GM10847 (cell line): ENCODE results near the gene RPTOR.

Source experiments
- POLR2A ChIP-seq: IDR thresholded peaks from 2 replicates; pipeline ENCODE4 v1.6.1; 2011; ENCODE audit not compliant: insufficient read length; ENCODE audit errors: extremely low read depth

Gene RPTOR

GRCh38 chr17:80893604-80894438, 349.2 kb downstream of the RPTOR start:
- no peak for TF ChIP-seq POLR2A

GRCh38 chr17:80894439-80894721, 349.7 kb downstream of the RPTOR start:
- TF ChIP-seq POLR2A: no peak

- TF ChIP-seq POLR2A: no peak
Observed at GRCh38 chr17:80894726-80895125, 350.1 kb downstream of the RPTOR start.

GRCh38 chr17:80895366-80895765, 350.7 kb downstream of the RPTOR start:
- TF ChIP-seq POLR2A: no peak

GRCh38 chr17:80898716-80899115, 354.1 kb downstream of the RPTOR start:
- no peak for TF ChIP-seq POLR2A

- TF ChIP-seq POLR2A: no peak
Observed at GRCh38 chr17:80899402-80900268, 355.0 kb downstream of the RPTOR start.

GRCh38 chr17:80901319-80901718, 356.7 kb downstream of the RPTOR start:
- no peak for TF ChIP-seq POLR2A

- no peak for TF ChIP-seq POLR2A
Observed at GRCh38 chr17:80902197-80902962, 357.7 kb downstream of the RPTOR start.

- no peak for TF ChIP-seq POLR2A
Observed at GRCh38 chr17:80902963-80903611, 358.4 kb downstream of the RPTOR start.

GRCh38 chr17:80904036-80904753, 359.6 kb downstream of the RPTOR start:
- TF ChIP-seq POLR2A: no peak

GRCh38 chr17:80905586-80906230, 361.1 kb downstream of the RPTOR start:
- TF ChIP-seq POLR2A: no peak

- TF ChIP-seq POLR2A: no peak
Observed at GRCh38 chr17:80906364-80907259, 362.0 kb downstream of the RPTOR start.

GRCh38 chr17:80907281-80907680, 362.6 kb downstream of the RPTOR start:
- TF ChIP-seq POLR2A: no peak
